Renal cortical epithelial cell (primary cell): Measurements from ENCODE around the gene LHPP. TPM values are rescaled to one million over a fixed set of nuclear protein-coding genes. Genes with fewer than 3 reads are reported as not detected.
"Not testable (repeated sequence)": the region's sequence is repeated elsewhere in the genome, so short reads cannot be mapped to it uniquely, and the experiment has no call there.

ENCODE experiments used
- DNase-seq: peaks from one replicate; pipeline ENCODE4 v3.0.0-alpha.2; 2011; ENCODE audit warnings: low read depth
- total RNA-seq: library from RNA; depleted of rRNA; stranded (reverse); fragments of >200 nt; gene quantifications from 2 replicates; pipeline ENCODE4 v1.2.3, GENCODE V29; 2014

The LHPP gene
- total RNA-seq, 1 donor from 2014 or later: 18.1 TPM

- no peak for DNase-seq
Observed at GRCh38 chr10:124570646-124571045, 109.0 kb downstream of the LHPP start.

- no peak for DNase-seq
Observed at GRCh38 chr10:124572751-124573150, 111.1 kb downstream of the LHPP start.

- DNase-seq: no peak
Observed at GRCh38 chr10:124573726-124574455, 112.3 kb downstream of the LHPP start.

- no peak for DNase-seq
Observed at GRCh38 chr10:124574456-124575070, 112.9 kb downstream of the LHPP start.

- DNase-seq: no peak
Observed at GRCh38 chr10:124575107-124576035, 113.7 kb downstream of the LHPP start.

GRCh38 chr10:124576526-124577420 lies 115.2 kb downstream of the LHPP start:
- no peak for DNase-seq

GRCh38 chr10:124577651-124578050 lies 116.0 kb downstream of the LHPP start:
- DNase-seq: no peak

- DNase-seq: no peak
Observed at GRCh38 chr10:124578231-124579010, 116.8 kb downstream of the LHPP start.

- DNase-seq: no peak
Observed at GRCh38 chr10:124579011-124579399, 117.4 kb downstream of the LHPP start.

GRCh38 chr10:124586142-124586541 lies 124.5 kb downstream of the LHPP start:
- DNase-seq: no peak

GRCh38 chr10:124587811-124588211 lies 126.2 kb downstream of the LHPP start:
- no peak for DNase-seq

GRCh38 chr10:124588341-124588735 lies 126.7 kb downstream of the LHPP start:
- DNase-seq: not testable (repeated sequence)

- DNase-seq: peak; percentile 32
Observed at GRCh38 chr10:124588736-124589490, 127.3 kb downstream of the LHPP start.

- DNase-seq: no peak
Observed at GRCh38 chr10:124589491-124590041, 127.9 kb downstream of the LHPP start.

- no peak for DNase-seq
Observed at GRCh38 chr10:124590216-124591122, 128.8 kb downstream of the LHPP start.

GRCh38 chr10:124591123-124591495 lies 129.5 kb downstream of the LHPP start:
- no peak for DNase-seq

GRCh38 chr10:124592101-124592500 lies 130.5 kb downstream of the LHPP start:
- DNase-seq: no peak

- no peak for DNase-seq
Observed at GRCh38 chr10:124592736-124593430, 131.3 kb downstream of the LHPP start.
